ENCODE measurements around the gene ANKDD1A.

Gene ANKDD1A

GRCh38 chr15:64981812-64982431 lies 70.2 kb downstream of the ANKDD1A start:
- DNase-seq = no peak

- DNase-seq = no peak
Measured at GRCh38 chr15:64982472-64982871, 70.8 kb downstream of the ANKDD1A start.

GRCh38 chr15:64985366-64986033 lies 73.8 kb downstream of the ANKDD1A start:
- DNase-seq = no peak

- no peak for DNase-seq
Measured at GRCh38 chr15:64987136-64987535, 75.4 kb downstream of the ANKDD1A start.

GRCh38 chr15:64989416-64990167 lies 77.9 kb downstream of the ANKDD1A start, which contains the start of gene SPG21:
SPG21 (minus strand) TSS chr15:64989914; CDS start chr15:64983569, 6,345 bp downstream.
- DNase-seq = peak; percentile 95

- no peak for DNase-seq
Measured at GRCh38 chr15:64990168-64990470, 78.4 kb downstream of the ANKDD1A start.

GRCh38 chr15:64991536-64992135 lies 79.9 kb downstream of the ANKDD1A start:
- no peak for DNase-seq

- no peak for DNase-seq
Measured at GRCh38 chr15:64993290-64993689, 81.6 kb downstream of the ANKDD1A start.

GRCh38 chr15:64997066-64997465 lies 85.4 kb downstream of the ANKDD1A start:
- no peak for DNase-seq

GRCh38 chr15:64997745-64998375 lies 86.2 kb downstream of the ANKDD1A start:
- no peak for DNase-seq

- DNase-seq = no peak
Measured at GRCh38 chr15:65004993-65005392, 93.3 kb downstream of the ANKDD1A start.

- no peak for DNase-seq
Measured at GRCh38 chr15:65006876-65007275, 95.2 kb downstream of the ANKDD1A start.
